HT1080 (cell line): ENCODE measurements around the gene NEK4. TPM values are rescaled to one million over a fixed set of nuclear protein-coding genes. Genes with fewer than 3 reads are reported as not detected.
"Not testable (repeated sequence)": the region's sequence is repeated elsewhere in the genome, so short reads cannot be mapped to it uniquely, and the experiment has no call there.

Source experiments
- DNase-seq: peaks from one replicate; pipeline ENCODE4 v3.0.0-alpha.2; 2015; ENCODE audit warnings: low read depth
- total RNA-seq: library from RNA; depleted of rRNA; stranded (reverse); fragments of >200 nt; shearing (Covaris generic); gene quantifications from 2 replicates; pipeline ENCODE4 v1.2.3, GENCODE V29; 2014

Gene NEK4
- total RNA-seq, 1 experiment from 2014 or later: 25.9 TPM

GRCh38 chr3:52779837-52780585, 9.3 kb upstream of the NEK4 start:
- no peak for DNase-seq

- no peak for DNase-seq
Observed at GRCh38 chr3:52779011-52779836, 8.5 kb upstream of the NEK4 start.

DNA sequence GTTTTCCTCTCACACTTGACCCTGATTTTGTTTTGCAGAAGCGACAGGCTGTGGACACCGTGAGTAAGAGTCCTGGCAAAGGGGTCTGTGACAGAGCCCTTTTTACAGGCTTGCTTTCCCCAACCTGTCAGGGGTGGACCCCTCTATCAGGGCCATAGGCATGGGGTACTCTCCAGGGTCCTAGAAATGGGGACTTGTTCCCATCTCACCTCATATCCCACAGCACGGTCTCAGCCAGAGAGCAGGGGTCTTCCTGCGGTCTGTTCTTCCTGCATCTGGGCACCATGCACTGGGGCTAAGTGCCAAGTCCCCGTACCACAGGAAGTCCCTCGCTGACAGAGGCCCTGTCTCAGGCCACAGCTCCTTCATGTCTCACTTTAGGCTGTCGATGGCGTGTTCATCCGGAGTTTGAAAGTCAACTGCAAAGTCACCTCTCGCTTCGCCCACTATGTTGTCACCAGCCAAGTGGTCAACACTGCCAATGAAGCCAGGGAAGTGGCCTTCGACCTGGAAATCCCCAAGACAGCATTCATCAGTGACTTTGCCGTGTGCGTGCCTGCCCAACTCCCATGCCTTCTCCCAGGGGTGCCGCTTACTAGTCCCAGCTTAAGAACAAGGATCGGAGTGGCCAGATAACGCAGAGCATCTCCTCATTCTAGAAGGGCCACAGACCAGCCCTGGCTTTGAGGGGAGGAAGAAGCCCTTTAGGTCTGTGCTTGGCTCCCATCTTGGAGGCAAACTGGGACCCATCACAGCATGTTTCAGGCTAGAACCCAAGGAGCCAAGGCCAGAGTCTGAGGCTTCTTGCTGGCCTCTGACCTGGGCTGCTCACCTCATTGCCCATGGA, 7.4 kb upstream of the NEK4 start:
- DNase-seq: no peak

DNA sequence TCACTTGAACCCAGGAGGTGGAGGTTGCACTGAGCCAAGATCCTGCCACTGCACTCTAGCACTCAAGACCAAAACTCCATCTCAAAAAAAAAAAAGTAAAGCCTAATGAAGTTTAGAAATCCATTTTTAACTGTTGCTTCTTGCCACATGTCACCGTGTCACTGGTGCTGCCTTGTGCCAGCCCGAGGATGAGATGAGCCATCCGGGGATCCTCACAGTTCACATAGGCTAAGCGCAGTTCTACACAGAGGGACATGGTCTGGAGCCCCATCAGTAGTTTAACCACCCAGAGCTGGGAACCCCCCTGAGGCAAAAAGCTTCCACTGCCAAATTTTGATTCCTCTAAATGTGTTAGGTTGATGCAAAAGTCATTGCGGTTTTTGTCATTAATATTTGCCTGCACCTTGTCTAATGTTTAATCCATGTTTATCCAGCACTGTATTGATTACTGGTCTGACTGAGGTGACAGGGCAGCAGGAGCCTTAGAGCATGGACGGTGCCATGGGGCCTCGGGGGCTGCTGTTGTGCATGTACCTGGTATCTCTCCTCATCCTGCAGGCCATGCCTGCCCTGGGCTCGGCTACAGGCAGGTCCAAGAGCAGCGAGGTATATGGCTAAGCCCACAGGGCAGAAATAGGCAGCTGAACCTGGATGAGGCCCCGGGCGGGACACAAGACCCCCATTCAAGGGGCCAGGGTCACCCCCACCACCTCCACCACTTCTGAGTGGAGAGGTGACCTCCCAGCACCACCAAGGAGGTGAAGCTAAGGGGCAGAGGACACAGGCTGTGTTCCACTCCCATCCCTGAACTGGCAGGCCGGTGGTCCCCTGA, 6.6 kb upstream of the NEK4 start, which contains the start of gene ITIH1:
ITIH1 (plus strand) TSS at position 473 of the 832 bp plus-strand sequence; CDS start at position 490, 17 bp downstream.
- DNase-seq: no peak

DNA sequence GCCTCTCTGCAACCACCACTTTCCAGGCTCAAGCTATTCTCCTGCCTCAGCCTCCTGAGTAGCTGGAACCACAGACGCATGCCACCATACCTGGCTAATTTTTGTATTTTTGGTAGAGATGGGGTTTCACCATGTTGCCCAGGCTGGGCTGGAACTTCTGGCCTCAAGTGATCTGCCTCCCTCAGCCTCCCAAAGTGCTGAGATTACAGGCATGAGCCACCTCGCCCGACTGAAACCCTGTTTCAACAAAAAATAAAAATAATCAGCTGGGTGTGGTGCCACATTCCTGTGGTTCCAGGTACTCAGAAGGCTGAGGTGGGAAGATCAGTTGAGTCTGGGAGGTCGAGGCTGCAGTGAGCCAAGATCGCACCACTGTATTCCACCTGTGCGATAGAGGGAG, 5.7 kb upstream of the NEK4 start:
- DNase-seq: not testable (repeated sequence)

GRCh38 chr3:52775877-52776276, 5.1 kb upstream of the NEK4 start:
- no peak for DNase-seq

- no peak for DNase-seq
Observed at GRCh38 chr3:52774901-52775864, 4.4 kb upstream of the NEK4 start.

GRCh38 chr3:52774066-52774713, 3.5 kb upstream of the NEK4 start:
- DNase-seq: no peak

- DNase-seq: no peak
Observed at GRCh38 chr3:52773361-52774065, 2.8 kb upstream of the NEK4 start.

- DNase-seq: no peak
Observed at GRCh38 chr3:52771702-52772101, 962 bp upstream of the NEK4 start.

DNA sequence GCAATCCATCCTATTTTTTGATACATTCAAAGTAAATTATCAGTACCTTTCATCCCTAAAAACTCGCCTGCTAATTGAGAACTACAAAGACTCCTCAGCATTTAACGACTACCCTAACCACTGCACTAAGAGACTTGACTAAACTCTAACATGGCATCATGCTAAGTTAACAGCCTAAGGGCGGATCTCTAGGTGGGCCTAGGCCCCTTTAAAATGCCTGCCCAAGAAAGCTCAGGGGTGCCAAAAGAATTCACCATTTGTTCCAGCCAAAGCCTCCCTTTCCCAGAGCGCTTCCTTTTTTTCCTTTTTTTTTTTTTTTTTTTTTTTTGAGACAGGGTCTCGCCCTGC, 568 bp upstream of the NEK4 start:
- peak; percentile 20 for DNase-seq

DNA sequence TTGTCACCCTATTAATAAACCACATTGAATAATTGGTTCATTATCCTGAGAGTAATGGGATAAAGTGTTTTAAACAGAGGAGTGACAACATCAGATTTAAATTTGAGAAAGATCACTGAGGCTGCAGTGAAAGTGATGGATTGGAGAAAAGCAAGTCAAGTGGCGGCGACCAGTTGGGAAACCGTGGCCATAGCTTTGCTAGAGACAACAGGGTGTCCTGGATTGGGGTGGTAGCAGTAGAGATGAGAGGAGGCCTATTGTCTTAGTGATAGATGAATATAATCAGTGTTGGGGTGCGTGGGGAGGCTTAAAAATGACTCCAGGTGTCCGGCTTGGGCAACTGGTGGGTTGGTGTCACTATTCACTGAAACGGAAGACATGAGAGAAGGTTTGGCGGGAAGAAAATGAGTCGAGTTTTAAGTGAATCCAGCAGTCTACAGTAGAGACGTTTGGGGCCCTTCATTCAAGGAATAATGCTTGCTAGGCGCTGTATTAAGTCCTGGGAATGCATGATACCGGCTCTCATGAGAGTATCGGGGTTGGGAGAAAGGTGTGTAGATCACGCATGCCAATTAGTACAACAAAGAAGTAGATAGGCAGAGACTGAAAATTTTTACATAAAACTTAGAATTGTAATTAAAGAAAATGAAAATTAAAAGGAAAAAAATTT, 819 bp downstream of the NEK4 start:
- DNase-seq: no peak

DNA sequence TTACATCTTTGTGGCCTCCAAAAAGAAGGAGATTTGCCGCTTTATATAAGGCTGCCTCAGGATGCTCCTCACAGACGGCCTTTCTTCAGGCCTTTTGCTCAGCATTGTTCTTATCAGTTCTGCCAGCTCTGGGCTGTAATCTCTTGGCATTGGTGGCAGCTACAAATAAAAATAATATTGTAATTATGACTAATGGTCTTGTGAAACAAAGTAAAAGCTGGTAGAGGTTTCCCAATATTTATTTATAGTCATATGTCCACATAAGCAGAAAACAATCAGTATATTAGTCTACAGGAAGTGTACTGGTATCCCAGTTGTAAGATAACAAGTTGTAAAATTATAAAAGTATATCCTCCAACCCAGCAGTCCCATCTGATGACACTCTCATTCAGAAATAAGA, 7.3 kb downstream of the NEK4 start:
- DNase-seq: no peak

- DNase-seq: no peak
Observed at GRCh38 chr3:52756141-52756540, 14.6 kb downstream of the NEK4 start.

DNA sequence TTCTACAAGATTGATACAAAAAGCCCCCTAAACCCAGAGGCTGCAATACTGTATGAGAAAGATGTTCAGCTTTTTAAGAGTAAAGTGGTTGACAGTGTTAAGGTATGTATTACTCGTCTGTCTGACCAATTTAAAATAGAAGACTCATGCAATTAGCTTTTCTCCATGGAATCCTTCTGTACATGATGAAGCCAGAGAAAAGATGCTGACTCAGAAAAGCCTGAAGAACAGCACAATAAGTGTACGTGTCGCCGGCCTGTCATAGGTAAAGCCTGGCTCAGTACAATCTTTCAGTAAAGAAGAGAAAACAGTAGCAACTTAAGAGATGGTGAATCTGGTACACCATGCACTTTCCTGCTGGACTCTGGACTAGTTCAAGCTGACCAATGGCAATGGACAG, 16.4 kb downstream of the NEK4 start:
- no peak for DNase-seq

- DNase-seq: no peak
Observed at GRCh38 chr3:52752045-52752660, 18.6 kb downstream of the NEK4 start.

- DNase-seq: no peak
Observed at GRCh38 chr3:52743721-52744120, 27.0 kb downstream of the NEK4 start.
